Motor neuron (in vitro differentiated cells): Measurements from ENCODE around the gene BLOC1S1. TPM values are rescaled to one million over a fixed set of nuclear protein-coding genes. Genes with fewer than 3 reads are reported as not detected.

Experiments
- ATAC-seq, 8 experiments: fragments of 200-7000 bp; cut with Tn5 transposase; replicated peaks in 6 of 8; 2 replicates each; pipeline ENCODE4 v1.8.0; 2021; ENCODE audit warnings: mild to moderate bottlenecking in 8 of 8, moderate library complexity in 8 of 8
- H3K27ac ChIP-seq, 2 donors: fragments of 250-450 bp; sonication (Bioruptor Pico); 2 replicates each; pipeline ENCODE4 v1.9.0; 2021; ENCODE audit warnings: antibody characterized with exemption in 2 of 2, mild to moderate bottlenecking in 2 of 2, moderate library complexity in 1 of 2
- H3K4me1 ChIP-seq, 2 donors: fragments of 250-450 bp; sonication (Bioruptor Pico); replicated peaks in 1 of 2; 2 replicates each; pipeline ENCODE4 v1.6.1; 2021; ENCODE audit warnings: antibody characterized with exemption in 2 of 2, mild to moderate bottlenecking in 2 of 2, moderate library complexity in 1 of 2
- H3K4me3 ChIP-seq, 5 donors: fragments of 250-450 bp; sonication (Bioruptor Pico); 2 replicates each; pipeline ENCODE4 v1.9.0; 2021; ENCODE audit warnings: antibody characterized with exemption in 5 of 5, mild to moderate bottlenecking in 5 of 5, moderate library complexity in 4 of 5
- WGBS, 10 experiments: fragments of 450-650 bp; shearing (Covaris generic); methylation state at CpG; one replicate each; pipeline ENCODE4 v1.0.0; 2022; 5-methylcytosine and 5-hydroxymethylcytosine counted together
- in situ Hi-C, 9 experiments: fragments of 400-800 bp; cut with MboI; loops; one replicate each; pipeline ENCODE4 v1.15.0; 2021; ENCODE audit warnings: low sequenced_read_pairs in 9 of 9, low pct_unique_long_range_greater_than_20kb in 2 of 9; ENCODE audit not compliant: unreplicated experiment in 9 of 9
- total RNA-seq, 8 experiments: library from RNA; unstranded; fragments of 300-600 nt; gene quantifications; 2 replicates each; pipeline versions ENCODE4 v1.2.3 to v1.2.4, GENCODE V29; 2022

Gene BLOC1S1
- total RNA-seq, 8 experiments from 2014 or later = 65.7 to 166 (median 109) TPM

- ATAC-seq = peak; percentile 53 to 75 (median 72)
- in situ Hi-C loops = loop anchor here in 4 of 9 experiments (25.0 kb wide), 2 partner anchors 208 to 308 kb away; partner anchors contain the start of genes DGKA (in 3 of the 4), PYM1 (in 3 of the 4) and RPS26 (in 2 of the 4)
- peaks cover 10 to 18% of the 10 kb centered on the region in 2 donors for H3K4me1 ChIP-seq
- WGBS, 10 experiments = 0 to 5% (median 0%) methylated on average over 5 to 22 of the region's 61 CpGs; no CpG with 5 or more reads in 5 of the 10 experiments
- H3K27ac ChIP-seq = peak within 1 kb of the TSS; percentile 95 to 96
- peak within 1 kb of the TSS; percentile 53 to 98 (median 67) for H3K4me3 ChIP-seq
These were observed 13.3 kb downstream of the BLOC1S1 start, which contains the start of gene CD63 for GRCh38 chr12:55728939-55729818. CD63 (minus strand) TSS chr12:55729009; CDS start chr12:55728341, 668 bp downstream.

- 2 to 22% (median 13%) methylated on average over 4 to 11 of the region's 19 CpGs; no CpG with 5 or more reads in 1 of the 10 experiments for WGBS, 10 experiments
- Histone ChIP-seq H3K4me1 (peaks cover 10 to 18% of the 10 kb centered on the region in 2 donors), H3K27ac (peak overlapping the region; percentile 95 to 96), H3K4me3 (peak overlapping the region; percentile 53 to 98 (median 67))
- in situ Hi-C loops = loop anchor here in 5 of 9 experiments (10.0 to 25.0 kb wide), 3 partner anchors 207 to 307 kb away; partner anchors contain the start of genes DGKA (in 3 of the 5), PYM1 (in 3 of the 5) and RPS26 (in 2 of the 5)
- peak; percentile 5 to 26 (median 22) for ATAC-seq
These were observed 14.3 kb downstream of the BLOC1S1 start for GRCh38 chr12:55729819-55730818.

- in situ Hi-C loops = loop anchor here in 5 of 9 experiments (10.0 to 25.0 kb wide), 3 partner anchors 205 to 305 kb away; partner anchors contain the start of genes DGKA (in 3 of the 5), PYM1 (in 3 of the 5) and RPS26 (in 2 of the 5)
- H3K4me1 ChIP-seq = peaks cover 14% of the 10 kb centered on the region in 2 donors
- WGBS, 10 experiments = 80 to 100% (median 84%) methylated on average over 1 to 2 of the region's 4 CpGs; no CpG with 5 or more reads in 6 of the 10 experiments
- no peak for ATAC-seq
- no peak overlapping the region for H3K4me3 ChIP-seq
- no peak overlapping the region for H3K27ac ChIP-seq
These were observed 16.4 kb downstream of the BLOC1S1 start for GRCh38 chr12:55732288-55732687.

GRCh38 chr12:55733021-55733555 is 17.2 kb downstream of the BLOC1S1 start:
- Histone ChIP-seq H3K27ac (no peak overlapping the region), H3K4me1 (peaks cover 12 to 16% of the 10 kb centered on the region in 2 donors), H3K4me3 (no peak overlapping the region)
- in situ Hi-C loops = loop anchor here in 5 of 9 experiments (10.0 to 25.0 kb wide), 3 partner anchors 204 to 304 kb away; partner anchors contain the start of genes DGKA (in 3 of the 5), PYM1 (in 3 of the 5) and RPS26 (in 2 of the 5)
- no peak for ATAC-seq
- 75 to 100% (median 90%) methylated on average over 1 to 7 of the region's 14 CpGs; no CpG with 5 or more reads in 3 of the 10 experiments for WGBS, 10 experiments

GRCh38 chr12:55733858-55734257 is 18.0 kb downstream of the BLOC1S1 start:
- in situ Hi-C loops = loop anchor here in 5 of 9 experiments (10.0 to 25.0 kb wide), 3 partner anchors 203 to 303 kb away; partner anchors contain the start of genes DGKA (in 3 of the 5), PYM1 (in 3 of the 5) and RPS26 (in 2 of the 5)
- H3K27ac ChIP-seq = no peak overlapping the region
- peaks cover 12 to 16% of the 10 kb centered on the region in 2 donors for H3K4me1 ChIP-seq
- WGBS, 10 experiments = 50 to 100% (median 100%) methylated on average over 1 to 2 of the region's 2 CpGs; no CpG with 5 or more reads in 4 of the 10 experiments
- no peak overlapping the region for H3K4me3 ChIP-seq
- ATAC-seq = no peak

DNA sequence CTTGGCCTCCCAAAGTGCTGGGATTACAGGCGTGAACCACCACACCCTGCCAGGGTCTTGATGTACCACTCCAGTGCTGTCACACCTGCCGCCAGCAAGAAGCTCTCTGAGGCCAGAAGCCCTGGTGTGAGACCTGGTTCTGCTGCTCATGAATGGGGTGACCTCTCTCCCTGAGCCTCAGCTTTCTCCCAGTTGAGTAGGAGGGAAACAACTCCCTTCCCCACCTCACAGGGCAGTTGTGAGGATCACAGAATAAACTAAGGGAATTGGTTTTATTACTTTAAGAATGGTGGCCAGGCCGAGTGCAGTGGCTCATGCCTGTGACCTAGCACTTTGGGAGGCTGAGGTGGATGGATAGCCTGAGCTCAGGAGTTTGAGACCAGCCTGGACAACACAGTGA is 18.7 kb downstream of the BLOC1S1 start:
- WGBS, 10 experiments = 60 to 100% (median 90%) methylated on average over 1 to 2 of the region's 3 CpGs; no CpG with 5 or more reads in 7 of the 10 experiments
- H3K4me3 ChIP-seq = no peak overlapping the region
- peaks cover 12 to 16% of the 10 kb centered on the region in 2 donors for H3K4me1 ChIP-seq
- ATAC-seq = no peak
- H3K27ac ChIP-seq = no peak overlapping the region
- in situ Hi-C loops = loop anchor here in 5 of 9 experiments (10.0 to 25.0 kb wide), 3 partner anchors 203 to 303 kb away; partner anchors contain the start of genes DGKA (in 3 of the 5), PYM1 (in 3 of the 5) and RPS26 (in 2 of the 5)

DNA sequence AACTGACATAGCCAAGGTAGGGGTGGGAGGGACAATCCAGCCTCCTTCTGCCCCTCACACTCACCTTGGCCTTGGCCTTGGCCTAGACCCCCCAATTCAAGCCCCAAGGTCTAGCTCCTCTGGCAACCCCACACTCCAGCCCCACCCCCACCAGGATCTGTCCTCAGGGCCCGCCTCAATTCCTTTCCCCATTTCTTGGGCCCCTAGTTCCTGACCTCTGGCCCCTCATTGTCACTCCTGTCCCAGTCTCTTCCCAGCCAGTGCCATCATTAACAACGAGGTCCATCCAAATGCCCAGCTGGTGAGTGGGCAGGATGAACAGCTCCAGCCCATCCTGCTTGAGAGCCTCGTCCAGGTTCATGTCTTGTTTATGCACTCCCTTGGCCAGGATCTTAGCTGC is 20.2 kb downstream of the BLOC1S1 start:
- H3K4me1 ChIP-seq = peaks cover 4 to 16% of the 10 kb centered on the region in 2 donors
- no peak overlapping the region for H3K4me3 ChIP-seq
- H3K27ac ChIP-seq = no peak overlapping the region
- WGBS, 10 experiments = 20 to 100% (median 63%) methylated on average over 1 to 2 of the region's 3 CpGs; no CpG with 5 or more reads in 6 of the 10 experiments
- in situ Hi-C loops = loop anchor here in 5 of 9 experiments (10.0 to 25.0 kb wide), 3 partner anchors 201 to 301 kb away; partner anchors contain the start of genes DGKA (in 3 of the 5), PYM1 (in 3 of the 5) and RPS26 (in 2 of the 5)
- ATAC-seq = no peak

DNA sequence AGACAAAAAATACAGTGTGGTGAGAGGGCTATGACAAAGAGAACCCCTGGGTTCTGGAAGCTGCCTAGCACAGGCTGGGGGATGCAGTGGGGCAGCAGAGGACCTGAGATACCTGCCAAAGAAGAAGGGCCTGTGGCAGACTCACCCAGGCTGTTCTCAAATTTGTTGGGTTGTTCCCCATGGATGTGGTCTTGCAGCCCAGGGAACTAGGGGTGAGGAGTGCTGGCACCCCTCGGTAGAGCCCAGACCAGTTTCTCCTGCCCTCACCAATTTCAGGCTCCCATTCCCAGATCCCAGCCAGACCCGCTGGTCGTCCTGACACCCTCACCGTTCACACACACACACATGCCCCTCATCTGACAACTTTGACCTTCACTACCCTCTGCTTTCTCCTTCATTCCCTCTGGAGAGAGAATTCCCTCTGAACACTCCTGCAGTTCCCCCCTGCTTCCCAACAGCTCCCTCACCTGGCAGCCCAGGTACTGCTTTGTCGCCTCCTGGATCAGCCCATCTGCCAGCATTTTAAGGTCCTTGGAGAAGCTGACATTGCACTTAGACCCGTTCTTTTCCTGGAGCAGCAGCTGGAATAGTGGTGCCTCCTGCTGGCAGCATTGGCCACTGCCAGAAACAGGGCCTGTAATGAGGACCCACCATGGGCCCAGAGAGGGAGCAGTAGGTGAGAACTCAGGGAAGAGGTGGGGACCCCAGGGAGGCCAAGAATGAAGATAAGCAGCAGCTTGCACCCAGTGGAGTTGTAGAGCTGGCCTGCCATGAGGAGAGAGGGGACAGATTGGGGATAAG is 21.1 kb downstream of the BLOC1S1 start:
- Histone ChIP-seq H3K4me3 (peak overlapping the region; percentile 33 to 54 (median 37)), H3K27ac (peak overlapping the region; percentile 76 to 84), H3K4me1 (peaks cover 4 to 18% of the 10 kb centered on the region in 2 donors)
- WGBS, 10 experiments = 0 to 100% (median 40%) methylated on average over 1 to 3 of the region's 6 CpGs; no CpG with 5 or more reads in 1 of the 10 experiments
- peak; percentile 23 to 69 (median 37) for ATAC-seq
- in situ Hi-C loops = loop anchor here in 5 of 9 experiments (10.0 to 25.0 kb wide), 3 partner anchors 200 to 300 kb away; partner anchors contain the start of genes DGKA (in 3 of the 5), PYM1 (in 3 of the 5) and RPS26 (in 2 of the 5)

DNA sequence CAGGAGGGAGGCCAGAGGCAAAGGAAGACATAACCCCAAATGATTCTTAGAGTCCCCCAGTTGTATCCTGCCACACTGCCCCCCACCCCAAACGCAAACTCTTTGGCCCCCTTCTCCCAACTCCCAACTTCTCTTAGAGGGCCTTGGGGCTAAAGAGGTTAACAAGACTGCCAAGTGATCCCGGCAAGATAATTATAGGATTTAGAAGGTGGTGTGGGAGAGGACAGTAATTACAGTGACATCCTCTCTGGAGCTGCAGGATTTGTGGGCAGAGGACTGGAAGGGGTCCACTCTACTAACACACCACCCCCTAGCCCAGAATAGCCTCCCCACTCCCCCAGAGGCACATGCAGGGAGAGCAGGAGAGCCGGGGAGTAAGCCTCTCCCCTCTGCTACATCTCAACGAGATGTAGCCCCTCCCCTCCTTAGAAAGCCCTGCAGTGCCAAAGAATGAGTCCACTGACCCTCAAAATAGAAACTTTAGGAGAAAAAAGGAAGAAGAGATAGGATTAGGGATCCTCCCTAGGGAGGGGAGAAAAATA is 21.8 kb downstream of the BLOC1S1 start:
- ATAC-seq = peak; percentile 3 to 63 (median 50)
- Histone ChIP-seq H3K27ac (peak overlapping the region; percentile 76 to 84), H3K4me3 (peak overlapping the region; percentile 33 to 54 (median 37)), H3K4me1 (peaks cover 6 to 19% of the 10 kb centered on the region in 2 donors)
- 0 to 13% (median 7%) methylated on average over 1 to 3 of the region's 4 CpGs; no CpG with 5 or more reads in 7 of the 10 experiments for WGBS, 10 experiments
- in situ Hi-C loops = loop anchor here in 5 of 9 experiments (10.0 to 25.0 kb wide), 3 partner anchors 200 to 300 kb away; partner anchors contain the start of genes DGKA (in 3 of the 5), PYM1 (in 3 of the 5) and RPS26 (in 2 of the 5)
